GM18519 (cell line): ENCODE data around the gene VEGFA.

Source experiments
- ATAC-seq: cut with Tn5 transposase; IDR thresholded peaks from one replicate; pipeline ENCODE4 v1.9.1; 2021; ENCODE audit warnings: mild to moderate bottlenecking, moderate library complexity; ENCODE audit not compliant: unreplicated experiment, low FRiP score

VEGFA gene

GRCh38 chr6:43799551-43800297 lies 29.7 kb downstream of the VEGFA start:
- no peak for ATAC-seq

GRCh38 chr6:43800298-43800623 lies 30.2 kb downstream of the VEGFA start:
- ATAC-seq, result no peak

GRCh38 chr6:43800746-43801494 lies 30.9 kb downstream of the VEGFA start:
- ATAC-seq, result no peak

- no peak for ATAC-seq
Measured at GRCh38 chr6:43801495-43802181, 31.6 kb downstream of the VEGFA start.

- ATAC-seq, result no peak
Measured at GRCh38 chr6:43803055-43803782, 33.2 kb downstream of the VEGFA start.

- no peak for ATAC-seq
Measured at GRCh38 chr6:43803783-43804549, 34.0 kb downstream of the VEGFA start.

- ATAC-seq, result no peak
Measured at GRCh38 chr6:43804550-43805223, 34.7 kb downstream of the VEGFA start.

GRCh38 chr6:43805699-43806042 lies 35.7 kb downstream of the VEGFA start:
- no peak for ATAC-seq

- ATAC-seq, result no peak
Measured at GRCh38 chr6:43806043-43806757, 36.2 kb downstream of the VEGFA start.

- ATAC-seq, result no peak
Measured at GRCh38 chr6:43806758-43807227, 36.8 kb downstream of the VEGFA start.

- no peak for ATAC-seq
Measured at GRCh38 chr6:43807228-43808061, 37.4 kb downstream of the VEGFA start.

- no peak for ATAC-seq
Measured at GRCh38 chr6:43808412-43808811, 38.4 kb downstream of the VEGFA start.

GRCh38 chr6:43809417-43810305 lies 39.6 kb downstream of the VEGFA start:
- ATAC-seq, result no peak

- no peak for ATAC-seq
Measured at GRCh38 chr6:43810965-43811732, 41.1 kb downstream of the VEGFA start.

- no peak for ATAC-seq
Measured at GRCh38 chr6:43811733-43812099, 41.7 kb downstream of the VEGFA start.

- no peak for ATAC-seq
Measured at GRCh38 chr6:43812850-43813578, 43.0 kb downstream of the VEGFA start.
